Activated naive CD8-positive, alpha-beta T cell (primary cell): ENCODE data around the gene MLLT1.
"Not testable (repeated sequence)": the region's sequence is repeated elsewhere in the genome, so short reads cannot be mapped to it uniquely, and the experiment has no call there.

Experiments used
- H3K27ac Mint-ChIP-seq: one replicate; pipeline ENCODE4 v1.8.0; 2021; ENCODE audit warnings: mixed read lengths
- H3K27me3 Mint-ChIP-seq: one replicate; pipeline ENCODE4 v1.8.0; 2021; ENCODE audit warnings: mixed read lengths
- H3K36me3 Mint-ChIP-seq: one replicate; pipeline ENCODE4 v1.8.0; 2021; ENCODE audit warnings: mixed read lengths
- H3K4me1 Mint-ChIP-seq: one replicate; pipeline ENCODE4 v1.8.0; 2021; ENCODE audit warnings: low read depth, mixed read lengths
- H3K4me3 Mint-ChIP-seq: one replicate; pipeline ENCODE4 v1.8.0; 2021; ENCODE audit warnings: mild to moderate bottlenecking, mixed read lengths
- H3K9me3 Mint-ChIP-seq: one replicate; pipeline ENCODE4 v1.8.0; 2021; ENCODE audit warnings: low read depth, mixed read lengths

MLLT1 gene

GRCh38 chr19:6279931-6280591 lies at the start of gene MLLT1:
Gene MLLT1, minus strand, starts transcription at chr19:6279975. Its CDS starts 191 bp downstream, at chr19:6279784.
- no peaks in the 10 kb centered on the region for H3K27me3 Mint-ChIP-seq
- peak within 1 kb of the TSS; percentile 95 for H3K4me3 Mint-ChIP-seq

GRCh38 chr19:6326815-6327214 lies 47.0 kb upstream of the MLLT1 start:
- Mint-ChIP-seq H3K4me1 (peaks cover 3% of the 10 kb centered on the region), H3K27me3 (no peaks in the 10 kb centered on the region), H3K36me3 (peaks cover 3% of the 10 kb centered on the region), H3K4me3 (no peak overlapping the region), H3K9me3 (no peaks in the 10 kb centered on the region), H3K27ac (no peak overlapping the region)

More at GRCh38 chr19:6279931-6280591, at the start of gene MLLT1:
- Mint-ChIP-seq H3K27ac (peak within 1 kb of the TSS; percentile 92), H3K36me3 (no peaks in the 10 kb centered on the region), H3K4me1 (peaks cover 39% of the 10 kb centered on the region), H3K9me3 (no peaks in the 10 kb centered on the region)

- Mint-ChIP-seq H3K27me3 (no peaks in the 10 kb centered on the region), H3K4me1 (peaks cover 3% of the 10 kb centered on the region), H3K9me3 (no peaks in the 10 kb centered on the region), H3K36me3 (peaks cover 3% of the 10 kb centered on the region), H3K27ac (no peak overlapping the region), H3K4me3 (no peak overlapping the region)
These were observed 45.8 kb upstream of the MLLT1 start for GRCh38 chr19:6325614-6326013.

- no peaks in the 10 kb centered on the region for H3K9me3 Mint-ChIP-seq
- no peaks in the 10 kb centered on the region for H3K27me3 Mint-ChIP-seq
- peaks cover 3% of the 10 kb centered on the region for H3K36me3 Mint-ChIP-seq
- no peak overlapping the region for H3K4me3 Mint-ChIP-seq
- peaks cover 3% of the 10 kb centered on the region for H3K4me1 Mint-ChIP-seq
- no peak overlapping the region for H3K27ac Mint-ChIP-seq
These were observed 45.0 kb upstream of the MLLT1 start for GRCh38 chr19:6324757-6325156.

GRCh38 chr19:6322284-6322683 lies 42.5 kb upstream of the MLLT1 start:
- no peaks in the 10 kb centered on the region for H3K27me3 Mint-ChIP-seq
- peaks cover 3% of the 10 kb centered on the region for H3K36me3 Mint-ChIP-seq
- peaks cover 3% of the 10 kb centered on the region for H3K4me1 Mint-ChIP-seq
- H3K27ac Mint-ChIP-seq = no peak overlapping the region
- no peaks in the 10 kb centered on the region for H3K9me3 Mint-ChIP-seq
- no peak overlapping the region for H3K4me3 Mint-ChIP-seq

- Mint-ChIP-seq H3K9me3 (no peaks in the 10 kb centered on the region), H3K27me3 (no peaks in the 10 kb centered on the region), H3K27ac (no peak overlapping the region), H3K36me3 (peaks cover 3% of the 10 kb centered on the region), H3K4me3 (no peak overlapping the region), H3K4me1 (no peaks in the 10 kb centered on the region)
These were observed 39.6 kb upstream of the MLLT1 start for GRCh38 chr19:6319376-6319775.

- H3K27ac Mint-ChIP-seq = no peak overlapping the region
- no peaks in the 10 kb centered on the region for H3K4me1 Mint-ChIP-seq
- no peak overlapping the region for H3K4me3 Mint-ChIP-seq
These were observed 39.0 kb upstream of the MLLT1 start for GRCh38 chr19:6318772-6319171.

GRCh38 chr19:6315646-6316045 lies 35.9 kb upstream of the MLLT1 start:
- H3K4me3 Mint-ChIP-seq, H3K27ac Mint-ChIP-seq, H3K36me3 Mint-ChIP-seq, H3K9me3 Mint-ChIP-seq, H3K27me3 Mint-ChIP-seq, H3K4me1 Mint-ChIP-seq: not testable (repeated sequence)

More at GRCh38 chr19:6318772-6319171, 39.0 kb upstream of the MLLT1 start:
- Mint-ChIP-seq H3K27me3 (no peaks in the 10 kb centered on the region), H3K36me3 (peaks cover 3% of the 10 kb centered on the region), H3K9me3 (no peaks in the 10 kb centered on the region)

GRCh38 chr19:6313398-6313969 lies 33.7 kb upstream of the MLLT1 start:
- Mint-ChIP-seq H3K36me3 (no peaks in the 10 kb centered on the region), H3K4me3 (no peak overlapping the region), H3K4me1 (no peaks in the 10 kb centered on the region), H3K27me3 (no peaks in the 10 kb centered on the region), H3K27ac (no peak overlapping the region), H3K9me3 (no peaks in the 10 kb centered on the region)

- Mint-ChIP-seq H3K27ac (no peak overlapping the region), H3K27me3 (no peaks in the 10 kb centered on the region), H3K9me3 (no peaks in the 10 kb centered on the region), H3K36me3 (no peaks in the 10 kb centered on the region), H3K4me1 (no peaks in the 10 kb centered on the region), H3K4me3 (no peak overlapping the region)
These were observed 32.2 kb upstream of the MLLT1 start for GRCh38 chr19:6312018-6312417.

GRCh38 chr19:6298413-6298812 lies 18.6 kb upstream of the MLLT1 start:
- no peak overlapping the region for H3K4me3 Mint-ChIP-seq
- peaks cover 4% of the 10 kb centered on the region for H3K36me3 Mint-ChIP-seq
- peaks cover 7% of the 10 kb centered on the region for H3K9me3 Mint-ChIP-seq
- peaks cover 2% of the 10 kb centered on the region for H3K27me3 Mint-ChIP-seq
- H3K27ac Mint-ChIP-seq = no peak overlapping the region
- H3K4me1 Mint-ChIP-seq = no peaks in the 10 kb centered on the region

- Mint-ChIP-seq H3K27me3 (peaks cover 2% of the 10 kb centered on the region), H3K9me3 (peaks cover 7% of the 10 kb centered on the region), H3K4me1 (no peaks in the 10 kb centered on the region), H3K4me3 (no peak overlapping the region), H3K27ac (no peak overlapping the region), H3K36me3 (peaks cover 3% of the 10 kb centered on the region)
These were observed 17.4 kb upstream of the MLLT1 start for GRCh38 chr19:6297202-6297601.

GRCh38 chr19:6292006-6292405 lies 12.2 kb upstream of the MLLT1 start:
- Mint-ChIP-seq H3K27me3 (no peaks in the 10 kb centered on the region), H3K36me3 (peaks cover 7% of the 10 kb centered on the region), H3K27ac (no peak overlapping the region), H3K4me3 (no peak overlapping the region), H3K9me3 (peaks cover 17% of the 10 kb centered on the region), H3K4me1 (no peaks in the 10 kb centered on the region)

GRCh38 chr19:6288737-6289136 lies 9.0 kb upstream of the MLLT1 start:
- Mint-ChIP-seq H3K9me3 (peaks cover 10% of the 10 kb centered on the region), H3K27ac (no peak overlapping the region), H3K27me3 (no peaks in the 10 kb centered on the region), H3K36me3 (peaks cover 3% of the 10 kb centered on the region), H3K4me1 (no peaks in the 10 kb centered on the region), H3K4me3 (no peak overlapping the region)

GRCh38 chr19:6287269-6287885 lies 7.6 kb upstream of the MLLT1 start:
- H3K27me3 Mint-ChIP-seq = no peaks in the 10 kb centered on the region
- H3K4me1 Mint-ChIP-seq = no peaks in the 10 kb centered on the region
- no peak overlapping the region for H3K27ac Mint-ChIP-seq
- peaks cover 10% of the 10 kb centered on the region for H3K9me3 Mint-ChIP-seq
- peaks cover 3% of the 10 kb centered on the region for H3K36me3 Mint-ChIP-seq
- no peak overlapping the region for H3K4me3 Mint-ChIP-seq
